ENCODE data around the gene RBM11. TPM values are rescaled to one million over a fixed set of nuclear protein-coding genes. Genes with fewer than 3 reads are reported as not detected.

RBM11 gene
- total and polyA plus RNA-seq, 4 donors, result 2.0 to 6.1 (median 4.1) TPM

- ATAC-seq (ENCODE audit: insufficient read depth, low FRiP score), result no peak
- Histone ChIP-seq H3K27ac (ENCODE audit: low read depth in 1 of 2, low read length in 1 of 2) (no peak overlapping the region), H3K4me1 (ENCODE audit: control insufficient read depth in 5 of 5, insufficient read depth in 5 of 5, low read length in 5 of 5) (no peaks in the 10 kb centered on the region), H3K36me3 (ENCODE audit: control insufficient read depth in 4 of 4, insufficient read depth in 4 of 4, low read length in 4 of 4) (no peaks in the 10 kb centered on the region), H3K27me3 (ENCODE audit: control insufficient read depth in 3 of 3, insufficient read depth in 3 of 3, low read length in 2 of 3) (no peaks in the 10 kb centered on the region), H3K9me3 (ENCODE audit: control insufficient read depth in 4 of 4, insufficient read depth in 3 of 4, low read length in 3 of 4) (no peaks in the 10 kb centered on the region), H3K4me3 (no peak overlapping the region), H3K9ac (ENCODE audit: insufficient read depth in 1 of 2, low read length in 2 of 2) (no peak overlapping the region)
- 89 to 92% methylated on average over 2 of the region's 2 CpGs for WGBS, 2 donors
- TF ChIP-seq CTCF (IDR thresholded peaks at IDR 0.05; ENCODE audit: control extremely low read depth, extremely low read depth), result no peak
- no peak for DNase-seq
Measured at GRCh38 chr21:14265023-14265422, 49.1 kb downstream of the RBM11 start.

GRCh38 chr21:14267076-14267475 is 51.1 kb downstream of the RBM11 start:
- H3K4me1 ChIP-seq (ENCODE audit: control insufficient read depth in 5 of 5, insufficient read depth in 5 of 5, low read length in 5 of 5), result no peaks in the 10 kb centered on the region
- H3K27ac ChIP-seq (ENCODE audit: low read depth in 1 of 2, low read length in 1 of 2), result no peak overlapping the region
- DNase-seq (no peak), ATAC-seq (ENCODE audit: insufficient read depth, low FRiP score) (no peak)
- no peak for TF ChIP-seq CTCF (IDR thresholded peaks at IDR 0.05; ENCODE audit: control extremely low read depth, extremely low read depth)
- no peak overlapping the region for H3K9ac ChIP-seq (ENCODE audit: insufficient read depth in 1 of 2, low read length in 2 of 2)
- H3K36me3 ChIP-seq (ENCODE audit: control insufficient read depth in 4 of 4, insufficient read depth in 4 of 4, low read length in 4 of 4), result no peaks in the 10 kb centered on the region
- no peaks in the 10 kb centered on the region for H3K9me3 ChIP-seq (ENCODE audit: control insufficient read depth in 4 of 4, insufficient read depth in 3 of 4, low read length in 3 of 4)
- H3K27me3 ChIP-seq (ENCODE audit: control insufficient read depth in 3 of 3, insufficient read depth in 3 of 3, low read length in 2 of 3), result peaks cover 0 to 2% (median 0%) of the 10 kb centered on the region in 3 donors
- H3K4me3 ChIP-seq, result no peak overlapping the region

- H3K9me3 ChIP-seq (ENCODE audit: control insufficient read depth in 4 of 4, insufficient read depth in 3 of 4, low read length in 3 of 4), result peaks cover 0 to 2% (median 0%) of the 10 kb centered on the region in 4 donors
- H3K9ac ChIP-seq (ENCODE audit: insufficient read depth in 1 of 2, low read length in 2 of 2), result no peak overlapping the region
- no peak for ATAC-seq (ENCODE audit: insufficient read depth, low FRiP score)
- no peak for DNase-seq
- H3K36me3 ChIP-seq (ENCODE audit: control insufficient read depth in 4 of 4, insufficient read depth in 4 of 4, low read length in 4 of 4), result no peaks in the 10 kb centered on the region
- H3K27me3 ChIP-seq (ENCODE audit: control insufficient read depth in 3 of 3, insufficient read depth in 3 of 3, low read length in 2 of 3), result peaks cover 0 to 19% (median 4%) of the 10 kb centered on the region in 3 donors
- TF ChIP-seq CTCF (IDR thresholded peaks at IDR 0.05; ENCODE audit: control extremely low read depth, extremely low read depth), result no peak
- WGBS, 2 donors, result 85 to 92% methylated on average over 2 of the region's 2 CpGs
- H3K4me1 ChIP-seq (ENCODE audit: control insufficient read depth in 5 of 5, insufficient read depth in 5 of 5, low read length in 5 of 5), result peaks cover 0 to 6% (median 0%) of the 10 kb centered on the region in 5 donors
- no peak overlapping the region for H3K4me3 ChIP-seq
- H3K27ac ChIP-seq (ENCODE audit: low read depth in 1 of 2, low read length in 1 of 2), result no peak overlapping the region
Measured at GRCh38 chr21:14270631-14271030, 54.7 kb downstream of the RBM11 start.

GRCh38 chr21:14271053-14271452 is 55.1 kb downstream of the RBM11 start:
- Histone ChIP-seq H3K4me3 (no peak overlapping the region), H3K4me1 (ENCODE audit: control insufficient read depth in 5 of 5, insufficient read depth in 5 of 5, low read length in 5 of 5) (peaks cover 0 to 6% (median 0%) of the 10 kb centered on the region in 5 donors), H3K27ac (ENCODE audit: low read depth in 1 of 2, low read length in 1 of 2) (no peak overlapping the region), H3K9ac (ENCODE audit: insufficient read depth in 1 of 2, low read length in 2 of 2) (no peak overlapping the region), H3K36me3 (ENCODE audit: control insufficient read depth in 4 of 4, insufficient read depth in 4 of 4, low read length in 4 of 4) (no peaks in the 10 kb centered on the region), H3K9me3 (ENCODE audit: control insufficient read depth in 4 of 4, insufficient read depth in 3 of 4, low read length in 3 of 4) (peaks cover 0 to 2% (median 0%) of the 10 kb centered on the region in 4 donors), H3K27me3 (ENCODE audit: control insufficient read depth in 3 of 3, insufficient read depth in 3 of 3, low read length in 2 of 3) (peaks cover 0 to 22% (median 4%) of the 10 kb centered on the region in 3 donors)
- 63 to 80% methylated on average over 3 of the region's 3 CpGs for WGBS, 2 donors
- ATAC-seq (ENCODE audit: insufficient read depth, low FRiP score), result no peak
- no peak for TF ChIP-seq CTCF (IDR thresholded peaks at IDR 0.05; ENCODE audit: control extremely low read depth, extremely low read depth)
- peak in 1 of 3 donors; percentile 8 for DNase-seq
